ENCODE data around the gene ALKBH5.

ALKBH5 gene

GRCh38 chr17:18183334-18184142 is at the start of gene ALKBH5:
Gene ALKBH5 (plus strand): TSS chr17:18183828. CDS start chr17:18184244, 416 bp downstream.
- TF ChIP-seq GATA3 (IDR thresholded peaks at IDR 0.05; ENCODE audit: low read depth, low read length) (no peak), GATA2 (IDR thresholded peaks at IDR 0.05; ENCODE audit: low read depth, low read length) (no peak; the same call in 1 of the 2 replicates)

DNA sequence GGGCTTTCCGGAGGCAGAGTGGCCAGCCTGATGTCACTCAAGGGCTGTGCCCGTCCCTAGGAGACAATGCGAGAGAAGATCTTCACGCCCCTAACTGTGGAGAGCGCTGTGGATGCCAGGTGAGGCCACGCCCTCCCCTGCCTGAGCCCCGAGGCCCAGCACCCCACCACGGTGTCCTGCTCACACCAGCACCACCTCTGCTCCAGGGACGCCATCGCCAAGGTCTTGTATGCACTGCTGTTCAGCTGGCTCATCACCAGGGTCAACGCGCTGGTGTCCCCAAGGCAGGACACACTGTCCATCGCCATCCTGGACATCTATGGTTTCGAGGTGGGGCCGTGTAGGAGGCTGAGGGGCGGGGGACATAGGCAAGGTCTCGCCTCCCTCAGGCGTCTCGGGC is 47.3 kb upstream of the ALKBH5 start:
- TF ChIP-seq GATA3 (IDR thresholded peaks at IDR 0.05; ENCODE audit: low read depth, low read length) (no peak), GATA2 (IDR thresholded peaks at IDR 0.05; ENCODE audit: low read depth, low read length) (no peak)

GRCh38 chr17:18138065-18138749 is 45.4 kb upstream of the ALKBH5 start:
- no peak for TF ChIP-seq GATA3 (IDR thresholded peaks at IDR 0.05; ENCODE audit: low read depth, low read length)
- TF ChIP-seq GATA2 (IDR thresholded peaks at IDR 0.05; ENCODE audit: low read depth, low read length) = no peak

- TF ChIP-seq GATA2 (IDR thresholded peaks at IDR 0.05; ENCODE audit: low read depth, low read length) (no peak), GATA3 (IDR thresholded peaks at IDR 0.05; ENCODE audit: low read depth, low read length) (no peak)
These were observed 44.5 kb upstream of the ALKBH5 start for GRCh38 chr17:18139092-18139491.

GRCh38 chr17:18139498-18139897 is 44.1 kb upstream of the ALKBH5 start:
- no peak for TF ChIP-seq GATA3 (IDR thresholded peaks at IDR 0.05; ENCODE audit: low read depth, low read length)
- TF ChIP-seq GATA2 (IDR thresholded peaks at IDR 0.05; ENCODE audit: low read depth, low read length) = no peak

- no peak for TF ChIP-seq GATA2 (IDR thresholded peaks at IDR 0.05; ENCODE audit: low read depth, low read length)
- no peak for TF ChIP-seq GATA3 (IDR thresholded peaks at IDR 0.05; ENCODE audit: low read depth, low read length)
These were observed 43.7 kb upstream of the ALKBH5 start for GRCh38 chr17:18139949-18140348.

DNA sequence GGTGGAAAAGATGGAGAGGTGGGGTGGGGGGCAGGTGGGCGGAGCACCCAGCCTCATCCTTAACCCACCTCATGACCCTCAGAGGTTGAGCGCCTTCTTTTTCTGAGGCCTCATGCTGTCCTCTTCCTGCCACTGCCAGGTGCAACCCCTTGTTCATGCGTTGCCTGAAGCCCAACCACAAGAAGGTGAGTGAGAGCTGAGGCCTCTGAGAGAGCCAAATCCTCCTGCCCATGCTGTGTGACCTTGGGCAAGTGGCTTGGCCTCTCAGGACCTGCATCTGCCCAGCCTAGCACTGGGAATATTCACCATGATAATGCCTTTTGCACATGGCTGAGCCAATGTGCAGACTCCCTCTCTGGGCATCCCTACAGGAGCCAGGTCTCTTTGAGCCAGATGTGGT is 43.0 kb upstream of the ALKBH5 start:
- TF ChIP-seq GATA2 (IDR thresholded peaks at IDR 0.05; ENCODE audit: low read depth, low read length) (no peak), GATA3 (IDR thresholded peaks at IDR 0.05; ENCODE audit: low read depth, low read length) (no peak)

GRCh38 chr17:18141210-18141803 is 42.3 kb upstream of the ALKBH5 start:
- TF ChIP-seq GATA2 (IDR thresholded peaks at IDR 0.05; ENCODE audit: low read depth, low read length) = no peak
- TF ChIP-seq GATA3 (IDR thresholded peaks at IDR 0.05; ENCODE audit: low read depth, low read length) = no peak

GRCh38 chr17:18142417-18142816 is 41.2 kb upstream of the ALKBH5 start:
- TF ChIP-seq GATA3 (IDR thresholded peaks at IDR 0.05; ENCODE audit: low read depth, low read length) = no peak
- TF ChIP-seq GATA2 (IDR thresholded peaks at IDR 0.05; ENCODE audit: low read depth, low read length) = no peak

- TF ChIP-seq GATA2 (IDR thresholded peaks at IDR 0.05; ENCODE audit: low read depth, low read length) (no peak), GATA3 (IDR thresholded peaks at IDR 0.05; ENCODE audit: low read depth, low read length) (no peak)
These were observed 40.3 kb upstream of the ALKBH5 start for GRCh38 chr17:18143044-18143936.

DNA sequence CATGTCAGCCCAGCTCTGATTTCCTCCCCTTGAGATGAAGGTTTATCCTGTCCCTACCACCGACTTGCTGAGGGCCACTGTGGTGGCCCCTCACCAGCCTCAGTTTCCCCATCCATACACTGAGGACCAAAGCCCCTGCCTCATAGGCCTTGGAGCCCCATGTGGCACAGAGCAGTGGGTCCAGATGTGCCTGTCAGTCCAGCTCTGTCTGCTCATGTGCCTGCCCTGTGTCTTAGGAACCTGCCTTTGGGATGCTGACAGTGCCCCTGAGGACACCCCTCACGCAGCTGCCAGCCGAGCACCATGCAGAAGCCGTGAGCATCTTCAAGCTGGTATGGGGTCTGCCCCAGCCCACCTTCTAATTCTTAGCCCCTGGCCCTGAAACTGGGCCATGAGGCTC is 39.4 kb upstream of the ALKBH5 start:
- TF ChIP-seq GATA2 (IDR thresholded peaks at IDR 0.05; ENCODE audit: low read depth, low read length) (no peak), GATA3 (IDR thresholded peaks at IDR 0.05; ENCODE audit: low read depth, low read length) (no peak)

- no peak for TF ChIP-seq GATA3 (IDR thresholded peaks at IDR 0.05; ENCODE audit: low read depth, low read length)
- TF ChIP-seq GATA2 (IDR thresholded peaks at IDR 0.05; ENCODE audit: low read depth, low read length) = no peak
These were observed 38.8 kb upstream of the ALKBH5 start for GRCh38 chr17:18144855-18145254.

GRCh38 chr17:18145811-18146210 is 37.8 kb upstream of the ALKBH5 start:
- TF ChIP-seq GATA2 (IDR thresholded peaks at IDR 0.05; ENCODE audit: low read depth, low read length) (no peak), GATA3 (IDR thresholded peaks at IDR 0.05; ENCODE audit: low read depth, low read length) (no peak)

DNA sequence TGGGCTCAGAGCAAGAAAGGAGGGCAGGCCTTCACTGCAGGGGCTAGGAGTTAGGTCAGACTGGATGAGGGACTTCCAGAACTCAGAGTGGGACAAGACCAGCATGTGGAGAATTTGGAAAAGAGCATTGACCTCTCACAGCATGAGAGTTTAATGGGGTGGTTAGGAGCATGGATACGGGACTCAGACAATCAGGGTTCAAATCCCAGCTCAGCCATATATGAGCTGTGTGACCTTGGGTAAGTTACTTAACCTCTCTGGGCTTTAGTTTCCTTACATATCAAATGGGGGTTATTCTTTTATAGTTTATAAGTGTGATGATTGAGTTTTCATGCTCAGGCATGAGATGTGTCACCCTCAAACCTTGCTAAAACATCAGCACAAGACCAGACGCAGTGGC is 37.4 kb upstream of the ALKBH5 start:
- TF ChIP-seq GATA3 (IDR thresholded peaks at IDR 0.05; ENCODE audit: low read depth, low read length) (no peak), GATA2 (IDR thresholded peaks at IDR 0.05; ENCODE audit: low read depth, low read length) (no peak)

All from SH-SY5Y (cell line).